GM10266 (cell line): Measurements from ENCODE around the gene GRID2.
"Not testable (repeated sequence)": the region's sequence is repeated elsewhere in the genome, so short reads cannot be mapped to it uniquely, and the experiment has no call there.

ENCODE experiments used
- DNase-seq: peaks from one replicate; pipeline ENCODE4 v3.0.0; 2012; ENCODE audit errors: extremely low spot score
- CTCF ChIP-seq: IDR thresholded peaks from 2 replicates; pipeline ENCODE4 v1.5.1; 2012; ENCODE audit warnings: mild to moderate bottlenecking, low read depth; ENCODE audit not compliant: control insufficient read depth, insufficient read depth; ENCODE audit errors: missing control alignments

GRID2 gene

GRCh38 chr4:93348896-93349295 is 1045.1 kb downstream of the GRID2 start:
- TF ChIP-seq CTCF: no peak
- no peak for DNase-seq

GRCh38 chr4:93351846-93352245 is 1048.1 kb downstream of the GRID2 start:
- TF ChIP-seq CTCF: no peak
- no peak for DNase-seq

DNA sequence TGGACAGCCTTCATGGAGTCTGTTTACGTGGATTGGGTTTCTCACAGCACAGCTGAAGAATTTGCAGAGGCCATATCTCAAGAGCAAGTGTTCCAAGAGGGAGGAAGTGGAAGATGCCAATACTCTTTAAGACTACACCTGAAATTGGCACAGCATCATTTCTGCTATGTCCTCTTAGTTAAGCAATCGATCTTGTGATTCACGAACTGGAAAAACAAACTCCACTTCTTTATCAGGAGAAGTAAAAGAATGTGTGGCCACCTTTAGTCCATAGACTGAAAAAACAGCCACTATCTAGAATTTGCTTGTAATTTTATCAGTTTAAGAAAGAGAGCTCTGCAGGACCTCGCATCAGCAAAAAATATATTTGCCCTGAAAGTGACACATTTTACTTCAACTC is 1051.6 kb downstream of the GRID2 start:
- no peak for DNase-seq
- TF ChIP-seq CTCF: no peak

GRCh38 chr4:93359586-93359985 is 1055.8 kb downstream of the GRID2 start:
- no peak for DNase-seq
- no peak for TF ChIP-seq CTCF

DNA sequence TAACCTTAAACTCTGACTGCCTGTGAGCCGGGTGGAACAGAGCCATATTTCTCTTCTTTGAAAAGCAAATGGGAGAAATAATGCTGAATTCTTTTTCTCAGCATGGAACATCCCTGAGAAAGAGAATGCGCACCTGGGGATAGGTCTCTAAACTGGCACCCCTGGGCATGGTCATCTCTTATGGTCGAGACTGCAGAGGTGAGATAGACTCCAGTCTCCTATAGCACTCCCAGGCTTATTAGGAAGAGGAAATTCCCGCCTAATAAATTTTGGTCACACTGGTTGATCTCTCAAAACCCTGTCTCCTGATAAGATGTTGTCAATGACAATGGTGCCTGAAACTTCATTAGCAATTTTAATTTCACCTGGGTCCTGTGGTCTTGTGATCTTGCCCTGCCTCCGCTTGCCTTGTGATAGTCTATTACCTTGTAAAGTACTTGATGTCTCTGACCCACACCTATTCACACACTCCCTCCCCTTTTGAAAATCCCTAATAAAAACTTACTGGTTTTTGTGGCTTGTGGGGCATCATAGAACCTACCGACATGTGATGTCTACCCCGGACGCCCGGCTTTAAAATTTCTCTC is 1062.5 kb downstream of the GRID2 start:
- DNase-seq: not testable (repeated sequence)

DNA sequence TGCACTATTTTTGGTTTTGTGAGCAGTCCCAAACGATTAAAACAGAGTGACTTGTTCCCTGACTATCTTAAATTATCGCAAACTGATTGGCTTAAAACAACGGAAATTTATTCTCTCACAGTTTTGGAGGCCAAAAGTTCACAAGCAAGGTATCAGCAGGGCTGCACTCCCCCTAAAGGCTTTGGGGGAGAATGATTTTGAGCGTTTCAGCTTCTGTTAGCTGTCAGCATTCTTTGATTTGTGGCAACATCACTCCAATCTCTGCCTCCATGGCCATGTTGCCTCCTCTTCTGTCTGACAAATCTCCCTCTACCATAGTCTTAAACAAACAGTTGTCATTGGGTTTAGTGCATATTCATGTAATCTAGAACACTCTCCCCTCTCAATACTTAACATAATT is 1065.2 kb downstream of the GRID2 start:
- TF ChIP-seq CTCF: no peak
- DNase-seq: no peak

- TF ChIP-seq CTCF: no peak
- DNase-seq: no peak
These were observed 1066.5 kb downstream of the GRID2 start for GRCh38 chr4:93370256-93370655.
